Vagina (tissue), 2 donors: ENCODE data around the gene ITPR1. TPM values are rescaled to one million over a fixed set of nuclear protein-coding genes. Genes with fewer than 3 reads are reported as not detected.
A peak's percentile ranks its signal among the peaks of the same experiment; 100 is the strongest.

Experiments
- DNase-seq, 2 donors: peaks; one replicate each; pipeline ENCODE4 v3.0.0-alpha.2; 2017; ENCODE audit errors: extremely low spot score in 2 of 2
- H3K27ac ChIP-seq: fragments of 200-600 bp; sonication (generic); one replicate; pipeline ENCODE4 v1.5.1; 2019
- H3K27me3 ChIP-seq: fragments of 200-600 bp; sonication (generic); one replicate; pipeline ENCODE4 v1.5.1; 2019
- H3K36me3 ChIP-seq, 2 donors: fragments of 200-600 bp; sonication (generic); one replicate each; pipeline ENCODE4 v1.5.1; 2017 to 2019
- H3K4me1 ChIP-seq: fragments of 200-600 bp; sonication (generic); one replicate; pipeline ENCODE4 v1.5.1; 2019
- H3K4me3 ChIP-seq, 2 donors: fragments of 200-600 bp; sonication (generic); 1 replicate in 1 of 2; 2 replicates in 1 of 2; pipeline ENCODE4 v1.5.1; 2016 to 2019
- H3K9me3 ChIP-seq: fragments of 200-600 bp; sonication (generic); one replicate; pipeline ENCODE4 v1.5.1; 2019
- CTCF ChIP-seq, 3 experiments: fragments of 450-650 bp in 2 of 3; fragments of 200-600 bp in 1 of 3; sonication (generic) in 1 of 3; IDR thresholded peaks; one replicate each; pipeline ENCODE4 v1.5.1; 2017 to 2019; ENCODE audit warnings: antibody characterized with exemption in 3 of 3, mild to moderate bottlenecking in 2 of 3, moderate library complexity in 2 of 3
- POLR2A ChIP-seq, 2 donors: fragments of 450-650 bp; IDR thresholded peaks; one replicate each; pipeline ENCODE4 v1.6.1; 2017; ENCODE audit warnings: antibody characterized with exemption in 2 of 2, mild to moderate bottlenecking in 2 of 2, moderate library complexity in 2 of 2
- POLR2AphosphoS5 ChIP-seq, 2 donors: sonication (generic); formaldehyde crosslinking; IDR thresholded peaks; one replicate each; pipeline ENCODE4 v1.9.0; 2017; ENCODE audit warnings: antibody characterized with exemption in 2 of 2, mild to moderate bottlenecking in 2 of 2, low read depth in 1 of 2; ENCODE audit not compliant: insufficient read depth in 1 of 2
- intact Hi-C: fragments of 100-400 bp; cut with DNase I; formaldehyde crosslinking; loops from one replicate; pipeline ENCODE4 v1.15.1; 2023
- total RNA-seq: library from RNA; depleted of rRNA; stranded (reverse); fragments of >200 nt; gene quantifications from one replicate; pipeline ENCODE4 v1.2.3, GENCODE V29; 2016

The ITPR1 gene
- total RNA-seq, 1 donor from 2014 or later: 108 TPM

- H3K27ac ChIP-seq: peak overlapping the region; percentile 70
- intact Hi-C loops: no loop called here
- no peaks in the 10 kb centered on the region for H3K36me3 ChIP-seq
- no peak for DNase-seq
- peaks cover 52% of the 10 kb centered on the region for H3K4me1 ChIP-seq
- H3K4me3 ChIP-seq: no peak overlapping the region
- TF ChIP-seq POLR2AphosphoS5 (IDR thresholded peaks at IDR 0.05; ENCODE audit: insufficient read depth in 1 of 2, low read depth in 1 of 2) (peak in 1 of 2 donors; percentile 83), CTCF (IDR thresholded peaks at IDR 0.05) (no peak), POLR2A (IDR thresholded peaks at IDR 0.05) (no peak)
- H3K9me3 ChIP-seq: no peaks in the 10 kb centered on the region
- no peaks in the 10 kb centered on the region for H3K27me3 ChIP-seq
Observed at GRCh38 chr3:4750306-4750968, 257.3 kb downstream of the ITPR1 start.

- Histone ChIP-seq H3K4me3 (no peak overlapping the region), H3K27ac (peak overlapping the region; percentile 70), H3K27me3 (no peaks in the 10 kb centered on the region), H3K9me3 (no peaks in the 10 kb centered on the region), H3K36me3 (no peaks in the 10 kb centered on the region), H3K4me1 (peaks cover 54% of the 10 kb centered on the region)
- intact Hi-C loops: no loop called here
- DNase-seq: no peak
- TF ChIP-seq POLR2AphosphoS5 (IDR thresholded peaks at IDR 0.05; ENCODE audit: insufficient read depth in 1 of 2, low read depth in 1 of 2) (peak in 1 of 2 donors; percentile 61), POLR2A (IDR thresholded peaks at IDR 0.05) (no peak)
Observed at GRCh38 chr3:4751029-4751501, 257.9 kb downstream of the ITPR1 start.

- H3K27ac ChIP-seq: peak overlapping the region; percentile 70
- TF ChIP-seq POLR2A (IDR thresholded peaks at IDR 0.05): no peak
- TF ChIP-seq POLR2AphosphoS5 (IDR thresholded peaks at IDR 0.05; ENCODE audit: insufficient read depth in 1 of 2, low read depth in 1 of 2): peak; percentile 30 to 62
- H3K9me3 ChIP-seq: no peaks in the 10 kb centered on the region
- intact Hi-C loops: no loop called here
- H3K27me3 ChIP-seq: no peaks in the 10 kb centered on the region
- H3K4me1 ChIP-seq: peaks cover 56% of the 10 kb centered on the region
- DNase-seq: no peak
- no peak overlapping the region for H3K4me3 ChIP-seq
- H3K36me3 ChIP-seq: no peaks in the 10 kb centered on the region
Observed at GRCh38 chr3:4751502-4752101, 258.5 kb downstream of the ITPR1 start.

GRCh38 chr3:4752201-4753072 lies 259.3 kb downstream of the ITPR1 start:
- no peaks in the 10 kb centered on the region for H3K9me3 ChIP-seq
- H3K36me3 ChIP-seq: no peaks in the 10 kb centered on the region
- H3K27ac ChIP-seq: peak overlapping the region; percentile 70
- no peak for TF ChIP-seq CTCF (IDR thresholded peaks at IDR 0.05)
- H3K4me3 ChIP-seq: no peak overlapping the region
- DNase-seq: no peak
- H3K4me1 ChIP-seq: peaks cover 64% of the 10 kb centered on the region
- H3K27me3 ChIP-seq: no peaks in the 10 kb centered on the region
- intact Hi-C loops: no loop called here

GRCh38 chr3:4753073-4753691 lies 260.0 kb downstream of the ITPR1 start:
- H3K36me3 ChIP-seq: no peaks in the 10 kb centered on the region
- no peak for DNase-seq
- no peaks in the 10 kb centered on the region for H3K27me3 ChIP-seq
- no peaks in the 10 kb centered on the region for H3K9me3 ChIP-seq
- H3K4me3 ChIP-seq: no peak overlapping the region
- H3K27ac ChIP-seq: no peak overlapping the region
- H3K4me1 ChIP-seq: peaks cover 72% of the 10 kb centered on the region
- no peak for TF ChIP-seq POLR2A (IDR thresholded peaks at IDR 0.05)
- intact Hi-C loops: no loop called here
